ENCODE results near the gene LRSAM1.
A peak's percentile ranks its signal among the peaks of the same experiment; 100 is the strongest.

LRSAM1 gene

DNA sequence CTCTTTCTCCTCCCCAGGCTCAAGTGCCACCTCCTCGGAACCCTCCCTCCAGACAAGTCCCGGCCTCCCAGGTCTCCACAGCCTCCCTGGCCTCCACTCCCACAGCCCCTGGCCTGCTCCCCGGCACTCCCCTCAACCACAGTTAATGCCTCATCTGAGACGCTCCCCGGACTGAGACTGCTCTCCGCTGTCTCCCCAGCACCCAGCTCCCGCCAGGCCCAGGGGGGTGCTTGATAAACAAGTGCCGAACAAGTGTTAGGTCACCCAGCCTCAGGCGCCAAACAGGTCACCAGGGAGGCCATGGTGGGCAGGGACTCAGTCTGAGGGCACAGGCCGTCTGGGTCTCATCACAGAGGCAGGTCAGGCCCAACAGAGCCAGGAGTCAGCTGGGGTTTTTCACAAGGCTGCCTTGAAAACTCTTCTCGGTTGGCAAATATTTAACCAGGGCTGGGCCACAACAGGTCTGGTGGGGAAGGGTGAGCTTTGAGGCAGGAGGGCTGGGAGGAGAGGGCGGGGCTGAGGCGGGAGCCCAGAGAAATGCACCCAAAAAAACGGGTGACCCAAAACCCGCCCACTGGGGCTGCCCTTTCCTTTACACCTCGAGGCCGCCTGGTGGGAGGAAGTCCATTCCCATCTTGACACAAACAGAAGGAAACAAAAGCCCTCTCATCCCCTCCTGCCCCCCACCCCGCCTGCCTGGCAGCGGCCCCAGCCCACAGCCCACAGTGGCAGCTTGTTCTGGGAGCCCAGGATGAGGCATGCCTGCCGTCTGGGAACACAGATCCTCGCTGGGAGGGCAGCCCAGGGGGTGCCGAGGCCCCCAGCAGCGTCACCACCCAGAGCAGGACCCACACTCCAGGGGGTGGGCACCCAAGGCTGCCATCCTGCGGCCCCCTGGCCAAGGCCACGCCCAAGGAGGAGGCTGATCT lies 94.2 kb downstream of the LRSAM1 start:
- TF ChIP-seq ZBTB7A (IDR thresholded peaks at IDR 0.05; ENCODE audit: low read depth) (0 out of 2 replicates have a peak, but pooled peaks have one; percentile 35), NFIC (IDR thresholded peaks at IDR 0.05) (0 out of 2 replicates have a peak, but pooled peaks have one; percentile 20), TAF1 (IDR thresholded peaks at IDR 0.05; ENCODE audit: low read depth) (no peak)

DNA sequence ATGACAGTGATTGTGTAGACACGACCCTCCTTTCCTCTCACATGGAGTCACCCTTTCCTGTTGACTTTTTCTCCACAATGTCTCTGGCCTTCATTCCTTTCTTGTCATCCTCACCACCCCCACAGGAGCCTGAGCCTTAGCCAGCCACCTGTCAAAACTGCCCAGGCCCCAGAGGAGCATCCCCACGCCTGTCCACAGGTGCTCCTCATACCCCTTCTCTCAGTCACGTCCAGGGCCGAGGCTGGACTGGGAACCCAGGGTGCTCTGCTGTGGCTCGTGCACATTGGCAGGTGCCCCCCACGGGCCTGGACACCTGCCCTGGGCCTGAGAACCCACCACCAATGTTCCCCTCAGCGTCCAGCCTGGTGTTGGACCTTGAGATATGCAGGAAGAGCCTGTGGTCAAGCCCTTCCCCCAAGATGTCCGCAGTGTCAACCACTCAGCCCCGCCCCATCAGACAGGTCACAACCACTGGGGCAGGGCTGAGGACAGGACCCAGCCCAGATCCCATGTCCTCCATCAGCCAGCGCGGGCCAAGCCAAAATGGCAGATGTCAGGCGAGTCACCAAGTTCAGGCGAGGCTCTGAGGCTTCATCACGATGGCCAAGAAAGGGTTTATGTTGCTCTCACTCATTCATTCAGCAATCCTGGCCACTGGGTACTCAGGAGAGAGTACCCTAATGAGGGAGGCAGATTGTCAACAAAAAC lies 95.0 kb downstream of the LRSAM1 start:
- no peak for TF ChIP-seq EP300 (IDR thresholded peaks at IDR 0.05; ENCODE audit: borderline replicate concordance)
- no peak for TF ChIP-seq FOXM1 (IDR thresholded peaks at IDR 0.05; ENCODE audit: borderline replicate concordance, low read depth)
- TF ChIP-seq, protein P1, sequence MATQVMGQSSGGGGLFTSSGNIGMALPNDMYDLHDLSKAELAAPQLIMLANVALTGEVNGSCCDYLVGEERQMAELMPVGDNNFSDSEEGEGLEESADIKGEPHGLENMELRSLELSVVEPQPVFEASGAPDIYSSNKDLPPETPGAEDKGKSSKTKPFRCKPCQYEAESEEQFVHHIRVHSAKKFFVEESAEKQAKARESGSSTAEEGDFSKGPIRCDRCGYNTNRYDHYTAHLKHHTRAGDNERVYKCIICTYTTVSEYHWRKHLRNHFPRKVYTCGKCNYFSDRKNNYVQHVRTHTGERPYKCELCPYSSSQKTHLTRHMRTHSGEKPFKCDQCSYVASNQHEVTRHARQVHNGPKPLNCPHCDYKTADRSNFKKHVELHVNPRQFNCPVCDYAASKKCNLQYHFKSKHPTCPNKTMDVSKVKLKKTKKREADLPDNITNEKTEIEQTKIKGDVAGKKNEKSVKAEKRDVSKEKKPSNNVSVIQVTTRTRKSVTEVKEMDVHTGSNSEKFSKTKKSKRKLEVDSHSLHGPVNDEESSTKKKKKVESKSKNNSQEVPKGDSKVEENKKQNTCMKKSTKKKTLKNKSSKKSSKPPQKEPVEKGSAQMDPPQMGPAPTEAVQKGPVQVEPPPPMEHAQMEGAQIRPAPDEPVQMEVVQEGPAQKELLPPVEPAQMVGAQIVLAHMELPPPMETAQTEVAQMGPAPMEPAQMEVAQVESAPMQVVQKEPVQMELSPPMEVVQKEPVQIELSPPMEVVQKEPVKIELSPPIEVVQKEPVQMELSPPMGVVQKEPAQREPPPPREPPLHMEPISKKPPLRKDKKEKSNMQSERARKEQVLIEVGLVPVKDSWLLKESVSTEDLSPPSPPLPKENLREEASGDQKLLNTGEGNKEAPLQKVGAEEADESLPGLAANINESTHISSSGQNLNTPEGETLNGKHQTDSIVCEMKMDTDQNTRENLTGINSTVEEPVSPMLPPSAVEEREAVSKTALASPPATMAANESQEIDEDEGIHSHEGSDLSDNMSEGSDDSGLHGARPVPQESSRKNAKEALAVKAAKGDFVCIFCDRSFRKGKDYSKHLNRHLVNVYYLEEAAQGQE (IDR thresholded peaks at IDR 0.05; ENCODE audit: low read depth) = no peak
- TF ChIP-seq TEAD4 (IDR thresholded peaks at IDR 0.05) = no peak

- TF ChIP-seq, protein P1 (IDR thresholded peaks at IDR 0.05; ENCODE audit: low read depth) = peak; percentile 43; the same call in 1 of the 2 replicates
- no peak for TF ChIP-seq ZBTB7A (IDR thresholded peaks at IDR 0.05; ENCODE audit: low read depth)
These were observed 97.1 kb downstream of the LRSAM1 start for GRCh38 chr9:127548352-127548881.

GRCh38 chr9:127549218-127549617 lies 97.9 kb downstream of the LRSAM1 start:
- TF ChIP-seq EGR1 (IDR thresholded peaks at IDR 0.05) = no peak
- TF ChIP-seq CEBPB (IDR thresholded peaks at IDR 0.05) = no peak
- TF ChIP-seq, protein P2, sequence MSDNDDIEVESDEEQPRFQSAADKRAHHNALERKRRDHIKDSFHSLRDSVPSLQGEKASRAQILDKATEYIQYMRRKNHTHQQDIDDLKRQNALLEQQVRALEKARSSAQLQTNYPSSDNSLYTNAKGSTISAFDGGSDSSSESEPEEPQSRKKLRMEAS (IDR thresholded peaks at IDR 0.05) = no peak
- TF ChIP-seq, protein P1 (IDR thresholded peaks at IDR 0.05; ENCODE audit: low read depth) = no peak
- no peak for TF ChIP-seq ZBTB7A (IDR thresholded peaks at IDR 0.05; ENCODE audit: low read depth)

GRCh38 chr9:127549751-127550150 lies 98.4 kb downstream of the LRSAM1 start:
- TF ChIP-seq TCF12 (IDR thresholded peaks at IDR 0.05; ENCODE audit: low read depth) = no peak
- TF ChIP-seq, protein P1 (IDR thresholded peaks at IDR 0.05; ENCODE audit: low read depth) = no peak
